HG02885 (cell line): ENCODE measurements around the gene LZTS3.
A peak's percentile ranks its signal among the peaks of the same experiment; 100 is the strongest.
"Not testable (repeated sequence)": the region's sequence is repeated elsewhere in the genome, so short reads cannot be mapped to it uniquely, and the experiment has no call there.

Experiments
- ATAC-seq: cut with Tn5 transposase; IDR thresholded peaks from one replicate; pipeline ENCODE4 v1.9.1; 2021; ENCODE audit warnings: mild to moderate bottlenecking; ENCODE audit not compliant: unreplicated experiment, poor library complexity

Gene LZTS3

GRCh38 chr20:3168829-3169590, 4.3 kb downstream of the LZTS3 start:
- ATAC-seq, result no peak

GRCh38 chr20:3168079-3168828, 5.1 kb downstream of the LZTS3 start:
- ATAC-seq, result no peak

- no peak for ATAC-seq
Measured at GRCh38 chr20:3167738-3168078, 5.6 kb downstream of the LZTS3 start.

GRCh38 chr20:3166913-3167342, 6.4 kb downstream of the LZTS3 start:
- no peak for ATAC-seq

- no peak for ATAC-seq
Measured at GRCh38 chr20:3166338-3166912, 6.9 kb downstream of the LZTS3 start.

GRCh38 chr20:3165473-3166337, 7.6 kb downstream of the LZTS3 start:
- no peak for ATAC-seq

- ATAC-seq, result no peak
Measured at GRCh38 chr20:3164763-3165410, 8.5 kb downstream of the LZTS3 start.

- ATAC-seq, result no peak
Measured at GRCh38 chr20:3164043-3164762, 9.1 kb downstream of the LZTS3 start.

GRCh38 chr20:3163099-3164042, 10.0 kb downstream of the LZTS3 start:
- ATAC-seq, result no peak

GRCh38 chr20:3162080-3162611, 11.2 kb downstream of the LZTS3 start:
- ATAC-seq, result no peak

GRCh38 chr20:3161316-3162079, 11.9 kb downstream of the LZTS3 start:
- no peak for ATAC-seq

- ATAC-seq, result no peak
Measured at GRCh38 chr20:3160418-3160817, 12.9 kb downstream of the LZTS3 start.

- ATAC-seq, result no peak
Measured at GRCh38 chr20:3158968-3159431, 14.3 kb downstream of the LZTS3 start.

GRCh38 chr20:3157817-3158216, 15.5 kb downstream of the LZTS3 start:
- no peak for ATAC-seq

- ATAC-seq, result peak; percentile 79
Measured at GRCh38 chr20:3156811-3157619, 16.3 kb downstream of the LZTS3 start.

GRCh38 chr20:3152057-3152644, 21.2 kb downstream of the LZTS3 start:
- ATAC-seq, result not testable (repeated sequence)
